HG03432 (cell line): ENCODE results near the gene CDHR2.

ENCODE experiments used
- ATAC-seq: cut with Tn5 transposase; IDR thresholded peaks from one replicate; pipeline ENCODE4 v1.9.1; 2021; ENCODE audit warnings: mild to moderate bottlenecking, moderate library complexity; ENCODE audit not compliant: unreplicated experiment

CDHR2 gene

GRCh38 chr5:176560364-176560763, 11.2 kb downstream of the CDHR2 start:
- no peak for ATAC-seq

- ATAC-seq, result no peak
Measured at GRCh38 chr5:176561259-176561658, 12.1 kb downstream of the CDHR2 start.

- no peak for ATAC-seq
Measured at GRCh38 chr5:176562189-176562588, 13.0 kb downstream of the CDHR2 start.

DNA sequence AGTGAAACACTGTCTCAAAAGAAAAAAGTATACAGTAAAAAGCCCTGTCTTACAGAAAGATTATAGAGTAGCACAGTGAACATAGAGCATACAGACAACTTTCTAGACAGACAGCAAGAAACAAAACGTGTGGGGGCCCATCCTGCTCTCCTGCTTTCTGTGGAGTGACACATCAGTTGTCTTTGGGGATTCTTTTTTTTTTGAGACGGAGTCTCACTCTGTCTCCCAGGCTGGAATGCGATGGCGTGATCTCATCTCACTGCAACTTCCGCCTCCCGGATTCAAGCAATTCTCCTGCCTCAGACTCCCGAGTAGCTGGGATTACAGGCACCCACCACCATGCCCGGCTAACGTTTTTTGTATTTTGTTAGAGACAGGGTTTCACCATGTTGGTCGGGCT, 14.9 kb downstream of the CDHR2 start:
- no peak for ATAC-seq

- no peak for ATAC-seq
Measured at GRCh38 chr5:176565760-176566288, 16.7 kb downstream of the CDHR2 start.

DNA sequence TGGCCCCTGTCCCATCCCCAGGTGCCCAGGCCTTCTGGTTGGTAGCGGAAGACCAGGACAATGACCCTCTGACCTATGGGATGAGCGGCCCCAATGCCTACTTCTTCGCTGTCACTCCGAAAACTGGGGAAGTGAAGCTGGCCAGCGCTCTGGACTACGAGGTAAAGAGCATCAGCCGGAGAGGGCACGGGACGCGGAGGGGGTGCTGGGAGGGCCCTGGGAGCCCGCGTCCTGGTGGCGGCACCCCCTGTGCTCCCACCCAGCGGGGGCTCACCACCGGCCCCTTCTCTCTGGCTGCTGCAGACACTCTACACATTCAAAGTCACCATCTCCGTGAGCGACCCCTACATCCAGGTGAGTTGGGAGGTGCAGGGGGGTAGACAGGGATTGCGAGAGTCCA, 19.5 kb downstream of the CDHR2 start:
- no peak for ATAC-seq

GRCh38 chr5:176570044-176570443, 20.9 kb downstream of the CDHR2 start:
- no peak for ATAC-seq

GRCh38 chr5:176573564-176574296, 24.6 kb downstream of the CDHR2 start:
- peak; percentile 67 for ATAC-seq

GRCh38 chr5:176574297-176574591, 25.1 kb downstream of the CDHR2 start:
- no peak for ATAC-seq

GRCh38 chr5:176575066-176575465, 25.9 kb downstream of the CDHR2 start:
- ATAC-seq, result no peak

GRCh38 chr5:176575488-176576422, 26.6 kb downstream of the CDHR2 start:
- ATAC-seq, result no peak

GRCh38 chr5:176577312-176578176, 28.4 kb downstream of the CDHR2 start:
- no peak for ATAC-seq

DNA sequence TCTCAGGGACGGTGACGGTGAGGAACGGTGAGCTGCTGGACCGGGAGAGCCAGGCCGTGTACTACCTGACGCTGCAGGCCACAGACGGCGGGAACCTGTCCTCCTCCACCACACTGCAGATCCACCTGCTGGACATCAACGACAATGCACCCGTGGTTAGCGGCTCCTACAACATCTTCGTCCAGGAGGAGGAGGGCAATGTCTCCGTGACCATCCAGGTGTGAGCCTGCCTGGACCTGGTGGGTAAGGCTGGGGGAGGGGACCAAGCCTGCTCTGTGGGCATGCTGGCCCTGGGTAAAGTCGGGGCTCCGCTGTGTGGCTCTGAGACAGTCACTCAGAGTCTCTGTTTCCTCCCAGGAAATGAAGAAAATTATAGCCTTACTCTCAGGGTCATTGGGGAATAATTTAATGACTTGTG, 29.3 kb downstream of the CDHR2 start:
- ATAC-seq, result no peak

DNA sequence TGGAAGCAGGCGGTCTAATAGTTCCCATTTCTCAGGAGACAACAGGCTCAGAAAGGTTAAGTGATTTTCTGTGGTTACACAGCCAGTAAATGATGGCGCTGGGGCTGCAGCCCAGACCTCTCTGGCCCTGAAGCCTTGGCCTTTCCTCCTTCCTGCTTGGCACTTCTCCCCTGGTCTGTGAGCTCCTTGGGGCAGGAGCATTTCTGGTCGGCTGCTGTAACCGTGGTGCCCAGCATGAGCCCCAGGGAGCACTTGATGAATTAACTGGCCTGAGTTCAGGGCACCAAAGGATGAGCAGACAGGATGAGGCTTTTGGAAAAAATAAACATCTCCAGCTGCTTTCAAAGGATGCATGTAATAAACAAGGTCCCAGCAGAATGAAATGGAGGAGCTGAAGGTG, 30.2 kb downstream of the CDHR2 start:
- ATAC-seq, result no peak

- ATAC-seq, result no peak
Measured at GRCh38 chr5:176581361-176581760, 32.2 kb downstream of the CDHR2 start.

- ATAC-seq, result no peak
Measured at GRCh38 chr5:176583076-176583475, 33.9 kb downstream of the CDHR2 start.

- ATAC-seq, result no peak
Measured at GRCh38 chr5:176587398-176587797, 38.3 kb downstream of the CDHR2 start.

DNA sequence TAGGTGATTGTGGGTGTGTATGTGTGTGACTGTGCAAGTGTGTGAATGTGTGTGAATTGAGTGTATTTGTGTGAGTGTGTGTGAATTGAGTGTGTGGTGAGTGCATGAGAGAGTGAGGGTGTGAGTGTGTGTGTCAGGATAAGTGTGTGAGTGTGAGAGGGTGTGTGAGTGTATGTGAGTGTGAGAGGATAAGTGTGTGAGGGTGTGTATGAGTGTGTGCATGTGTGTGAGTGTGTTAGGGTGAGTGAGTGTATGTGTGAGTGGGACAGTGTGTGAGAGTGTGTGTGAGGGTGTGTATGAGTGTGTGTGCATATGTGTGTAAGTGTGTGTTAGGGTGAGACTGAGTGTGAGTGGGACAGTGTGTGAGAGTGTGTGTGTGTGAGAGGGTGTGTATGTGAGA, 39.2 kb downstream of the CDHR2 start:
- no peak for ATAC-seq

DNA sequence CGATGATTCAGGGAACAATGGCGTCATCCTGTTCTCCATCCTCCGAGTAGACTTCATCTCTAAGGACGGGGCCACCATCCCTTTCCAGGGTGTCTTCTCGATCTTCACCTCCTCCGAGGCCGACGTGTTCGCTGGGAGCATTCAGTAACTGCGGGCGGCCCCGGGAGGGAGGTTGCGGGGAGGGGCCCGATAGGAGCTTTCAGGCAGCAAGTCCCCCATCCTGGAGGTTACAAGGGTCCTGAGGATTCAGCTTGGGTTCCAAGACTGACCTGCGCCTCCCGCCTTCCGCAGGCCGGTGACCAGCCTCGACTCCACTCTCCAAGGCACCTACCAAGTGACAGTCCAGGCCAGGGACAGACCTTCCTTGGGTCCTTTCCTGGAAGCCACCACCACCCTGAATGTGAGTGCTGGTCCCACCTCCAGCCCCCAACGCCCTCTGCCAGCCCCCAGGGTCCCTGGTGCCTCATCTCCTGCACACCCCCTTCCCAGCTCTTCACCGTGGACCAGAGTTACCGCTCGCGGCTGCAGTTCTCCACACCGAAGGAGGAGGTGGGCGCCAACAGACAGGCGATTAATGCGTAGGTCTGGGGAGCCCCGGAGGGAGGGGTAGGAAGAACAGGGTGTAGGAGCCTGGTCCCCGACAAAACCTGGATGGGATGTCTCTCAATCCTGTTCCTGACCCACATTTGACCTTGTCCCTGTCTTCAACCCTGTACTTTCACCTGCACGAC, 40.1 kb downstream of the CDHR2 start:
- ATAC-seq, result no peak

DNA sequence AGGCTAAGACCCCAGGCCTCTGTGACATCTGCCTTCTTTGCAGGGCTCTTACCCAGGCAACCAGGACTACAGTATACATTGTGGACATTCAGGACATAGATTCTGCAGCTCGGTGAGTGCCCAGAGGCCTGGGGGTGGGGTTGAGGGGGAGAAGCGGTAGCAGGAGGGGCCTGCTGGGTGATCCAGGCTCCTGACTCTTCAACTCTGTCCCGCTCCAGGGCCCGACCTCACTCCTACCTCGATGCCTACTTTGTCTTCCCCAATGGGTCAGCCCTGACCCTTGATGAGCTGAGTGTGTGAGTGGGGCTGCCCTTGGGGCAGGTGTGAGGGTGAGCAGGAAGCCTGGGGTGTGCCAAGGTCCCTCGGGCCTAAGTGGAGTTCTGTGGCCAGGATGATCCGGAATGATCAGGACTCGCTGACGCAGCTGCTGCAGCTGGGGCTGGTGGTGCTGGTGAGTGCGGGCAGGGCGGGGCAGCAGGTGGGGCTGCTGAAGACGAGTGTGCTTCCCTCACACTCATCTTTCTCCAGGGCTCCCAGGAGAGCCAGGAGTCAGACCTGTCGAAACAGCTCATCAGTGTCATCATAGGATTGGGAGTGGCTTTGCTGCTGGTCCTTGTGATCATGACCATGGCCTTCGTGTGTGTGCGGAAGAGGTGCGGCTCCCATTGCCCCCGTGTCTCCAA, 41.0 kb downstream of the CDHR2 start:
- ATAC-seq, result no peak
